GM18526 (cell line): Measurements from ENCODE around the gene ITGB5.

Experiments
- POLR2A ChIP-seq: IDR thresholded peaks from 3 replicates; pipeline ENCODE4 v1.6.1; 2011; ENCODE audit not compliant: insufficient read length; ENCODE audit errors: extremely low read depth

Gene ITGB5, protein sequence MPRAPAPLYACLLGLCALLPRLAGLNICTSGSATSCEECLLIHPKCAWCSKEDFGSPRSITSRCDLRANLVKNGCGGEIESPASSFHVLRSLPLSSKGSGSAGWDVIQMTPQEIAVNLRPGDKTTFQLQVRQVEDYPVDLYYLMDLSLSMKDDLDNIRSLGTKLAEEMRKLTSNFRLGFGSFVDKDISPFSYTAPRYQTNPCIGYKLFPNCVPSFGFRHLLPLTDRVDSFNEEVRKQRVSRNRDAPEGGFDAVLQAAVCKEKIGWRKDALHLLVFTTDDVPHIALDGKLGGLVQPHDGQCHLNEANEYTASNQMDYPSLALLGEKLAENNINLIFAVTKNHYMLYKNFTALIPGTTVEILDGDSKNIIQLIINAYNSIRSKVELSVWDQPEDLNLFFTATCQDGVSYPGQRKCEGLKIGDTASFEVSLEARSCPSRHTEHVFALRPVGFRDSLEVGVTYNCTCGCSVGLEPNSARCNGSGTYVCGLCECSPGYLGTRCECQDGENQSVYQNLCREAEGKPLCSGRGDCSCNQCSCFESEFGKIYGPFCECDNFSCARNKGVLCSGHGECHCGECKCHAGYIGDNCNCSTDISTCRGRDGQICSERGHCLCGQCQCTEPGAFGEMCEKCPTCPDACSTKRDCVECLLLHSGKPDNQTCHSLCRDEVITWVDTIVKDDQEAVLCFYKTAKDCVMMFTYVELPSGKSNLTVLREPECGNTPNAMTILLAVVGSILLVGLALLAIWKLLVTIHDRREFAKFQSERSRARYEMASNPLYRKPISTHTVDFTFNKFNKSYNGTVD

DNA sequence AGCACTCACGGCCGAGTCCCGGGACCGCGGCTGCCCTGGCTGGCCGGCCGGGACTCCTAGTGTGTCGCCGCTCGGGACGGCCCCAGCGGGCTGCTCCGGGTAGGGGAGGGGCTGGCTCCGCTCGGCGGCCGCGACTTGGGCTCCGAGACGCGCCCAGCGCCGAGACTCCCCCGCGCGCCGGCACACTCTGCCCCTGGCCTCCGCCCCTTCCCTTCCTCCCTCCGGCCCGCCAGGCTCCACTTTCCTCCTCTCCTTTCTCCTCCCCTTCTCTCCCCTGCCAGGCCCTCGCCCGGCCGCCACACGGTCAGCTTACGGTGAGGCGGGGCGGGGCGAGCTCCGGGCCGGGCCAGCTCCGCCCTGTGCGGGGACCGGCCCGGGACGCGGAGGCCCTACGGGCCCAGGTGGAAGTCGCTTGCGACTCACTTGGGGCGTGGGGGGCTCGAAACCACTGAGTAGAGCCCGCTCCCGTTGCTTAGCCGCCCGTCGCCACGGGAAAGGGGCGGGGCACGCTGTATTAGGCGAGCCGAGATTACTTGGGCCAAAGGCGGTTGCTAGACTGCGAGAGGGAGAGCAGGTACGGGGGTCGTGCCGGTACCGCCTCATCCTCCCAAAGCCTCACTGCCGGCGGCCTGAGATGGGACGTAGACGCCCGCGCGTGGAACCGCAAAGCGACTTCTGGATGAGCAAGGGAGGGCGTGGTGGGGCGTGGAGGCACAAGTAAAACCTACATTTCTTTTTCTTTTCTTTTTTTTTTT lies at the start of gene ITGB5:
ITGB5 (minus strand) TSS at position 189 of the 755 bp plus-strand sequence. CDS start 365 bp downstream, outside the sequence.
- TF ChIP-seq POLR2A: no peak

DNA sequence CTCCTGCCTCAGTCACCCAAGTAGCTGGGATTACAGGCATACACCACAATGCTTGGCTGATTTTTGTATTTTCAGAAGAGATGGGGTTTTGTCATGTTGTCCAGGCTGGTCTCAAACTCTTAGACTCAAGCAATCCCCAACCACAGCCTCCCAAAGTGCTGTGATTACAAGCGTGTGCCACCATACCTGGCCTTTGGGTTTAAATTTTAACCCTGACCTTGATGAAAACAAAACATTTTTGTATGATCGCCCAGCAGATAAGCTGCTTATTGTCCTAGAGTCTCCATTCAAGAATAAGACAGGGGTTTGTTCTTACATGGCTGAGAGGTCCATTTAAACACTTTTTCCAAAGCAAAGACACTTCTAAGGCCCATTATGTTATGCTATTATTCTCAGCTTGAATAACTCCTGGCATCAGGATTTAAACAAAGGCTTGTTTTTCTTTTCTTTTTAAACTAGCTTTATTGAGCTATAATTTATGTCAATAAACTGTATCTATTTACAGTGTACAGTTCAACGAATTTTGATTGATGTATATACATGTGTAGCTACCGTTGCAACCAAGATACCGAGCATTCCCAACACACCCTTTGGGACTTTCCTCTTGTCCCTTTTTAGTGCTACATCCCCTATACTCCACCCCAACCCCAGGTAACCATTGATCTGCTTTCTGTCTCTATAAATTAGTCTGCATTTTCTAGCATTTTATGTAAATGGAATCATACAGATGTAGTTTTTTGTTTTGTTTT lies 48.8 kb upstream of the ITGB5 start:
- no peak for TF ChIP-seq POLR2A

DNA sequence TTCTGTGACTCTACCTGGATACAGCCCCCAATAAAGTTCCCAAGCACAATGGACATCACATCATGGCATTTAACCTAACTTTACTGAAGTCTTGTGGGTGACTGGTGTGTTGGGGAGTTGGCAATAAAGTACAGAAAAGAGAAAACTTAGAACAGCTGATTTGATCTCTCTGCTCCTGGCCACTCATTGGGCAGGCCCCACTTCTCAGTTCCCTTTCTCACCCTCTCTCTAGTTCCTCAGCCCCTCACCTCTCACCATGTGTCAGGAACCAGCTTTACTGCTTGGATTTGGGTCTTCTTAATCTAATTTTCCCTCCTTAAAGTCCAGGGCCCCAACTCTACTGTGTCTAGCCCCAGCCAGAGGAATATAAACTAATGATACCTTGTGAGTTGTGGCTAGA lies 48.1 kb upstream of the ITGB5 start:
- TF ChIP-seq POLR2A: no peak

DNA sequence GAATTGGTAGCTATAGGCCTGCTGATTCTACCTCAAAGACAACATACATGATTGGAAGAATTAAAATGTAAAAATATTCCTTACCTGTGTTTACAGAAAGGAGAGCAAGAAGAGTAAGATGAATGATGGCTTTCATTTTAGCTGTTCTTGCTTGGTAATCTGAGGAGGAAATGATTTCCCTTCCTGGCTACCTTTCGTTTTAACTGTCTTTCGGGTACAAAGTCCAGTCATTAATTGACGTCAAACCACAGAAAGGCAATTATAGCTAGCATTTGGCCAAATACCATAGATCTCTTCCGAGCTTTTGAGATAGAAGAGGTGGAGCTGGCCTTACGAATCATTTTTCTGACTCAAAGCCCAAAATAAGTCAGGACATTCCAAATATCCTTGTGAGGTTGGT lies 47.4 kb upstream of the ITGB5 start, which contains the start of gene MUC13:
MUC13 (minus strand) TSS at position 175 of the 400 bp plus-strand sequence; CDS start at position 136, 39 bp downstream.
- no peak for TF ChIP-seq POLR2A

DNA sequence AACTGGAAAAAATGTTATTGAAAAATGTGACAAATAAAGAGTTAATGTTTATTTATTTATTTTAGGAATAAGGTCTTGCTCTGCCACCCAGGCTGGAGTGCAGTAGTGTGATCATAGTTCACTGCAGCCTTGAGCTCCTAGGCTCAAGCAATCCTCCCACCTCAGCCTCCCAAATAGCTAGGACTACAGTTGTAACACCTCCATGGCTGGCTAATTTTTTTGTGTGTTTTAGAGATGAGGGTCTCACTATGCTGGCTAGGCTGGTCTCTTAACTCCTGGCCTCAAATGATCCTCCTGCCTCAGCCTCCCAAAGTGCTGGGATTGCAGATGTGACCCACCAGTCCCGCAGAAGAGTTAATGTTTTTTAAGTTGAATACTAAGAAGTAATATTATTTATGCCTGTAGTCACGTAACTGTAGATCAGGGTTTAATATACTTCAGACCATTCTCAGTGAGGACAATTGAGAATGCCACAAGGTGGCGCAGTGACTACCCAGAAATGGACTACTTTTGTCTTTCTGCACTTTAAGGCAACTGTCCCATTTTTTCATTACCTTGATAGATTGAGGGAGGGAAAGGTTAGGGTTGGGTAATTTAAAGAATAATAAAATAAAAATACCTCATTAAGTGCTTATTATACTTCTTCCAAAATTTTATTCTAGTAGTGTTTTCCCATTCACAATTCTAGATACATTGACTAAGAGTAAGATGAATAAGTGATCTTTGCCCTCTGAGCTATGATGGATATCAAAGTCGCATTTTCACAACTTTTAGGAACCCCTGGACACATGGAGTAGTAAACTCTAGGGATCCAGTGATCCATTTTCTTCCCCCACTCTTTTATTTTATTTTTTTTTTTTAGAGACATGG lies 41.4 kb upstream of the ITGB5 start:
- no peak for TF ChIP-seq POLR2A

DNA sequence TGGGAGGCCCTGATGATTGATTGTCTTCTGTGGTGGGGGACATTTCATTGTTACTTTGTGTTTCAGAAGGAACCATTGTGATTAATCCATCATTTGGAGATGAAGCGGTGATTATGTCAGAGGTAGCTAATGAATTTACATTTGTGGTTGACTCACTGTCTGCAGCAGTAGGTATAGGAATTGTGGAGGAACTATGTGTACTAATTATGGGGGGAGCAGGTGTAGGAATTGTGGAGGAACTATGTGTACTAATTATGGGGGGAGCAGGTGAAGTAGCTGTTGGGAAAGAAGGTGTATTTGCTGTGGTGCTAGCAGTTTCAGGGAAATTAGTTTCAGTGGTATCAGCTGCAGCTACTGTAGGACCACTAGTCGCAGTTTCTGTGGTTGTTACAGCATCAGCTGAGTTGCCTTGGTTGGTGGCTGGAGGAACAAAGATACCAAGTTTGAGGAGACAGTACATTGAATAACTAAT lies 40.4 kb upstream of the ITGB5 start:
- no peak for TF ChIP-seq POLR2A

DNA sequence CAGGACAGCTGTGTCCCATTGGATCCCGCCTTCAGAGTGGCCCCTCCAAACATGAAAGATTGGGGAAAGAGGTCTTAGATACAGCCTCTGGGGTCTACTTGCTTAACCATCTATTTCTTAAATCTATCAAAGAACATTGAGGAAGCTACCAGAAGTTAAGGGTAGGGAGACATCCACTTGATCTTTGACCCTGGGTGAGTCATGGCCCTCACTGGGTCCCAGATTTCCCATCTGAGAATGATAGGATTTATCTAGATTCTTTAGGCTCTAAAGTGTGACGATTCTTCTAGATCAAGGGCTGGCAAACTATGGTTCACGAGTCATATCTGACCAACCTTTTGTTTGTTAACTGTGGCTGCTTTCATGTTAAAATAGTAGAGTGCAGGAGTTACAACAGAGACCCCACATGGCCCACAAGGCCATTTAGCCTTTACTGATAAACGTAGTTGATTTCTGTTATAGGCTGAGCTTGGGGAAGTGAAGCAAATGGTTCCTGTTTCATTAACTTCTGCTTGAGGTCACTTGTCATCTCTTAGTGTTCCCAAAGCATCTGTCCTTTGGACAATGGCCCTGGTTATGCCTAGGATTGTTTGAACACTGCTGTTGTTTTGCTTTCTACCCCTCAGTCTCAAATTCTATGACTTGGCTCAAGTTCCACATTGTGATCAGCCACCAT lies 39.4 kb upstream of the ITGB5 start:
- no peak for TF ChIP-seq POLR2A

DNA sequence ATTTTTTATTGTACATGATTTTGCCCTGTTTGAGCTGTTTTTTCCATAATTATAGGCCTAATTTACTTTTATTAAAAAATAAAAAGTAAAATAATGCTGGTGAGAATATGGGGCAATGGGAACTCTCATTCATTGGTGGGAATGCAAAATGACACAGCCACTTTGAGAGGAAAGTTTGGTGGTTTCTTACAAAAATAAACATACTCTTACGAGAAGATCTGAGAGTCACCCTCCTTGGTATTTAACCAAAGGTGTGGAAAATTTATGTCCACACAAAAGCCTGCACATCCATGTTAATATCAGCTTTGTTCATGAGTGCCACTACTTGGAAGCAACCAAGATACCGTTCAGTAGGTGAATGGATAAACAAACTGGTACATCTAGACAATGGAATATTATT lies 37.6 kb upstream of the ITGB5 start:
- TF ChIP-seq POLR2A: no peak

DNA sequence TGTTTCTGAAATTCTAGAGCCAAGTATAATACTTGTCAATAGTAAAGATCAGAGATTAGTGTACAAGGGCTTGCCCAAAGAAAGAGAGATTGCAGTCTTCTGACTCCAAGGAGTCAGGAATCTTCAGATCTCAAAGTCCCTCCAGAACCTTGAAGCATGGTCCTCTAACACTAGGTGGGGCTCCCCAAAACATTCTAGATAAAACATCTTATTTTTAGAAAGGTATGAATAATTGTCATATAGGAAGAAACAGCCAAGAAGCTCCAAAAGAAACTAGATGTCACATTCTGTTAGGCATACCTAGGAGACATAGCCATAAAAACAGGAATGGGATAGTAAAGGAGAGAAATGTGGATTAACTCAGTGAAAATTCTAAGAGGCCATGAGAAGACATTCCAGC lies 36.7 kb upstream of the ITGB5 start:
- TF ChIP-seq POLR2A: no peak

DNA sequence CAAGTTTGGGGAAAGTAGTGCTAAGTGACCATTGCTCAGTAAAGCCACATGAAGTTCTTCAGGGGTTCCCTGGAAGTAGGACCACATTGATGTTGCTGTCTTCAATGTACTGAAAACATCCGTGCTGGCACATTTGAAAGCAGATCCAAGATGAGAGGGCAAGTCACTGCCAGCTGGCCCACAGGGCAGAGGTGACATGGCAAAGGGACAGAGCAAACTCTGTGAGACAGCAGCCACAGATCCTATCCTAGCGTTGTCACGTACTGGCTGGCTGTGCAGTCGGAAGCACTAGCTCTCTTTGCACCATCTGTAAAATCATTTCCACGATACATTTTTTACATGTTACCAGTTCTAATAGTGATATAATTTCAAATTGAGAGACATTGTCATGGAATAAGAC lies 33.6 kb upstream of the ITGB5 start:
- TF ChIP-seq POLR2A: no peak

DNA sequence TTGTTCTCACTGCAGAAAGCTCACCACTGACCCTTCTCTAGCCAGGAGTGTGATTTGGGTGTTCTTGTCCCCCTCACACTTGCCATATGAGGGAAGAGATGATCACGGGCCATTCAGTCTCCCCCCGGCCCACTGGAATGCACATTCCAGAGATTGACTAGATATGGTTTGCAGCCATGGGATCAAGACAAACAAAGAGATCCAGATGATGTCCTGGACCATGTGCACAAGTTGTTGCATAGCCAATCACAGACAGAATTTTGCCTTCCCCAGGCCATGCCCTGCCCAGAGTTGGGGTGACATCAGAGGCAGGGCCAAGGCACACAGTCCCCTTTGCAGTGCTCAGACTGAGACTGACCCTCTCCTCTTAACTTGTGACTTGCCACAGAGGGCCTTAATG lies 32.6 kb upstream of the ITGB5 start:
- TF ChIP-seq POLR2A: no peak

DNA sequence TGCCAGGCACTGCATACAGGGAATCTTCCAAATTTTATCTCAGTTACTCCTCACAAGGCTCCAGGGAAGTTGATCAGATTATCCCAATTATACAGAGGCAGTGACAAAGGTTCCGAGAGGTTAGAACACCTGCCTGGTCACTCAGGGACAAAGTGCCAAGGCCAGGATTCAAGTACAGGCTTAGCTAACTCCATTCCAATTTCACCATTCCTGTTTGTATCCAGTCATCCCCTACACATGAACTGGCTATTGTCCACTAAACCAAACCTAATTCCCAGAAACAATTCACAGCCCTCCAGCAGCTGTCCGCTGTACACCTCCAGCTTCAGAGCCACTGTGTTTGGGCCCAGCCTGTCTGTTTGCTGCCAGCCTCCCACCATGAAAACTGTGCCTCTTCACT lies 31.4 kb upstream of the ITGB5 start:
- no peak for TF ChIP-seq POLR2A

DNA sequence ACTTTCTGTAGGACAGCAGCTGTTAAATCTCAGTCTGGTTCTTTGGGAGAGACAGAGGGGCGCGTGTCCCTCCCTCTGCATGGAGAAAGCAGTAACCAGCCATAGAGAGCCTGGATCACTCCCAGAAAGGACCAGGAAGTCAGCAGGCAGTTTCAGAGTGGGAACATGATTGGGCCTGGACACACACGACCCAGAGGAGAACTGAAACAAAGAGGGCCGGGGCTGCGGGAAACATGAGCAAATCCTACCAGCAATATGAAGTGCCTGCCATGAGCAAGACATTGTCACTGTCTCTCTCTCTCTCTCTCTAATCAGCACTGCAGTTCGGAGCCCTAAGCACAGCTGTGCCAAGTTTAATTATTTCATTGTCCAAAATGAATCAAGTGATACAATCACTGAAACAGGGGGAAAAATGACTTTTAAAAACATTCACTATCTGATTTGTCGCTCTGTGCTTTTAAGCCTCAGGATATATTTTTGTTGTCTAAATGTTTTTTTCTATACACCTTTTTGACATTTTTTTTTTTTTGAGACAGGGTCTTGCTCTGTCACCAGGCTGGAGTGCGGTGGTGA lies 29.8 kb upstream of the ITGB5 start:
- TF ChIP-seq POLR2A: no peak
